IPS-15b (cell line): ENCODE results near the gene NCKAP5.
"Not testable (repeated sequence)": the region's sequence is repeated elsewhere in the genome, so short reads cannot be mapped to it uniquely, and the experiment has no call there.

ENCODE experiments used
- H3K27me3 ChIP-seq: one replicate; pipeline ENCODE4 v1.6.1; 2013; ENCODE audit warnings: low read length; ENCODE audit not compliant: control insufficient read depth, insufficient read depth
- H3K36me3 ChIP-seq: one replicate; pipeline ENCODE4 v1.6.1; 2013; ENCODE audit warnings: low read length; ENCODE audit not compliant: control insufficient read depth, insufficient read depth
- H3K4me1 ChIP-seq: one replicate; pipeline ENCODE4 v1.6.1; 2013; ENCODE audit warnings: mild to moderate bottlenecking, low read length; ENCODE audit not compliant: control insufficient read depth, insufficient read depth
- H3K4me3 ChIP-seq: one replicate; pipeline ENCODE4 v1.5.1; 2013; ENCODE audit warnings: low read depth, low read length
- H3K9ac ChIP-seq: one replicate; pipeline ENCODE4 v1.6.1; 2013; ENCODE audit warnings: low read depth, mild to moderate bottlenecking, low read length
- H3K9me3 ChIP-seq: one replicate; pipeline ENCODE4 v1.6.1; 2013; ENCODE audit warnings: mild to moderate bottlenecking, low read length; ENCODE audit not compliant: control insufficient read depth, insufficient read depth

Gene NCKAP5

DNA sequence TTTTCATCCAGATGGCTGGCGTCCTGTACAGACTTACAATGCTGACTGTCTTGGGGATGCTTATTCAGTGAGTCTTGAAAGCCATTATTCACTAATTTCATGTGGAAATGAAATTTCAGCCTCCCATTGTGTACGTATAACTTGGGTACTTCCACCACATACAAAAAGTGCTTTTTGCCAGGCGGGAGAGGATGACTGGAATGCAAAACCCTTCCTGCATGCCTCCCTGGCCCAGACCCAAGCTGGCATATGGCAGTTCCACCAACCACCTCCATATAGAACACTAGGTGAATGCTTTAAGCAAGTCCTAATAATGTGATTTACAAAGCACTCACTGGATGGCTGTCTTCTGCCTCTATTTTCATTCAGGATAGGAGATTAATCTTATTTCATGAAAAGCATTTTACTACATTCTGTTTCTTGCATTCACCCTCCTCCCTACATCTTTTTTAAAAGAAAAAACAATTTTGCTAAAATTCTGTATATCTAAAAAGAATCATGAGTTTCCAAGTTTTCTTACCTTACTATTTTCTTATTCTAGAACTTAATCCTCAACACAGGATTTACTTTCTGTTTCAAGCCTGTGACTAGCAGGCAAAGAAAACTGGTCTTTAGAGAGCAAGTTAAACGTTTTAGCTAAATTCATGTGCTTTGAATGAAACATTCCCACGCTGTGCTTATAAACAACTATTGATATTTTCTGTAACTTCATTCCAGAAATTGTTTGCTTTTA is 327.6 kb downstream of the NCKAP5 start:
- no peaks in the 10 kb centered on the region for H3K9me3 ChIP-seq
- H3K9ac ChIP-seq = no peak overlapping the region
- H3K4me1 ChIP-seq = no peaks in the 10 kb centered on the region
- no peaks in the 10 kb centered on the region for H3K27me3 ChIP-seq
- H3K4me3 ChIP-seq = no peak overlapping the region
- no peaks in the 10 kb centered on the region for H3K36me3 ChIP-seq

DNA sequence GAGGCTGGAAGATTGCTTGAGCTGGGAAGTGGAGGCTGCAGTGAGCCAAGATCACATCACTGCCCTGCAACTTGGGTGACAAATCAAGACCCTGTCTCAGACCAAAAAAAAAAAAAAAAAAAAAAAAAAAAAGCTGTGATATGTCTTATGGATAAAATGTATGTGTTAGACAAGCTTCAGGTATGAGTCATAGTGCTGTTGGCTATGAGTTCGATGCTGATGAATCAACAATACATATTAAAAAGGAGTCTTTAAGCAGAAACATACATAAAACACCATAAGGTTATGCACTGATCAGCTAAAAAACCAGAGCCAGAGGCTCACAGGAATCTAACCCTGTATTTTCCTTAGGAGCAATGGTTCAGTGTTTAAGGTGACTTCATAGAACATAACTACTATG is 332.3 kb downstream of the NCKAP5 start:
- H3K9me3 ChIP-seq = no peaks in the 10 kb centered on the region
- H3K27me3 ChIP-seq = no peaks in the 10 kb centered on the region
- no peak overlapping the region for H3K9ac ChIP-seq
- H3K36me3 ChIP-seq = no peaks in the 10 kb centered on the region
- no peaks in the 10 kb centered on the region for H3K4me1 ChIP-seq
- no peak overlapping the region for H3K4me3 ChIP-seq

DNA sequence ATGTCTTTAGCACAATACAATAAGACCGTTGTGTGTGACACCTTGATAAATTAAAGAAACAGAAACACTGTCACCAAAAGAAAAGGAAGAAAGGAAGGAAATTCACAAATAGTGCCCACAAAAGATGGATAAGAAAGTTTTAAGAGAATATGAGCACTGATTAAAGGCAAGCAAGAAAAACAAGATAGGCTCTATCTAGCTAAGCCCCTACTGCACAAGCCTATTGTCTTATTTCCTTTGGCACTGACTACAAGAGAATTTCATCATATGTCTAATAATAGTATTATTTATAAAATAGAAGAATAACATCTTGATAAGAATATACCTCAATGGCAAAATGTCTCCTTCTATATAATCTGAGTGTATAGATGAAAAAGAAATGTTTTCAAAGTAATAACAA is 335.7 kb downstream of the NCKAP5 start:
- no peaks in the 10 kb centered on the region for H3K27me3 ChIP-seq
- H3K4me1 ChIP-seq = no peaks in the 10 kb centered on the region
- no peak overlapping the region for H3K4me3 ChIP-seq
- H3K36me3 ChIP-seq = no peaks in the 10 kb centered on the region
- no peaks in the 10 kb centered on the region for H3K9me3 ChIP-seq
- H3K9ac ChIP-seq = no peak overlapping the region

DNA sequence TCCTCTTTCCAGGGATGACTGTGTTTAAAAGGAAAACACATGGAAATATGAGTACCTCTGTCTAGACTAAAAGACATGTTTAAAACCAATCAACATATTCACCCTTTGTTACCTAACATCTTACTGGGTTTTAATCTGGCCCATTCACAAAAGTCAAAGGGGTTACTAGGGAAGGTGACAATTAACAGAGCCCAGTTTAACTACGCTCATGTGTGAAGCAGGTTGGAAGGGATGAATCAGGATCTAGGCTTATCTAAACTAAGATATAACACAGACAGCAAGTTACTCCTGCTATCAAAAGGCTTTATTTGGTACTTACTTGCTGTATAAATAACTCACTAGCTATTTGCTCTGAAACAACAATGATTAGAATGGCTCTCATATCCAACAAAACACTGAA is 337.0 kb downstream of the NCKAP5 start:
- Histone ChIP-seq H3K27me3 (no peaks in the 10 kb centered on the region), H3K4me3 (no peak overlapping the region), H3K9me3 (no peaks in the 10 kb centered on the region), H3K9ac (no peak overlapping the region), H3K36me3 (no peaks in the 10 kb centered on the region), H3K4me1 (no peaks in the 10 kb centered on the region)

DNA sequence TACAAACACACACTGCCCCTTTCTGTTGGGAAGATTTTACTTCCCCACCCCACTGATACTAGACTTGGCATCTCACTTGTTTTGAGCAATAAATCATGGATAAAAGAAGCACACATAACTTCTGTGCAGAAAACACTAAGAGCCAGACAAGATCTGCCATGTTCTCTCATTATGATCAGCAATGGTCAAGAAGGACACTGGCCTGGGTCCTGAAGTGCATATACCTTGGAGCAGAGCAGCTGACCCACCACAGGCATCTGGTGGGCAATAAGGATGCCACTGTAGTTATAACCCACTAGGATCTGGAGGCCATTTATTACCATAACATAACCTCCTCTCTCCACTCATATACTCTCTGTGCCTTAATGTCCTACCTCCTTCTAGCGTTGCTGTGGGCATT is 338.3 kb downstream of the NCKAP5 start:
- H3K36me3 ChIP-seq = no peaks in the 10 kb centered on the region

DNA sequence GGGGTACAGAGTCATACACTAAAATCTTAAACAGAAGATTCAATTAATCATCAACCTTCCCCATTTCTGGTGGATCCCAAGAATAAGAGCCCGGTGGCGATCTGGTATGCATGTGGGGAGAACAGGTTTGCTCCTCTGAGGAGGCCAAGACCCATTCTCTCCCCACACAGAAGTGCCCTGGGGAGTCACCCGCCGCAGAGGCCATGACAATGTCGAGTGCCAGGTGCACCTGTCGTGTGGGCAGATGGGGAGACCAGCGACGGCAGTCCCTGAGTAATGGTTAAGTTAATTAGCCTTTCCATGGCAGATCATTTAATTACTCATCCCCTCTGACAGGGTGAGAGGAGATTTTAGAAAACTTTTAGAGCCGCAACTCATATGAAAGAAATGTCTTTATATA is 345.0 kb downstream of the NCKAP5 start:
- Histone ChIP-seq H3K4me3 (no peak overlapping the region), H3K9ac (no peak overlapping the region), H3K4me1 (no peaks in the 10 kb centered on the region), H3K27me3 (no peaks in the 10 kb centered on the region), H3K9me3 (no peaks in the 10 kb centered on the region), H3K36me3 (no peaks in the 10 kb centered on the region)

More for the DNA sequence above, 338.3 kb downstream of the NCKAP5 start:
- H3K4me3 ChIP-seq = no peak overlapping the region
- H3K4me1 ChIP-seq = no peaks in the 10 kb centered on the region
- H3K9me3 ChIP-seq = no peaks in the 10 kb centered on the region
- H3K27me3 ChIP-seq = no peaks in the 10 kb centered on the region
- H3K9ac ChIP-seq = no peak overlapping the region

DNA sequence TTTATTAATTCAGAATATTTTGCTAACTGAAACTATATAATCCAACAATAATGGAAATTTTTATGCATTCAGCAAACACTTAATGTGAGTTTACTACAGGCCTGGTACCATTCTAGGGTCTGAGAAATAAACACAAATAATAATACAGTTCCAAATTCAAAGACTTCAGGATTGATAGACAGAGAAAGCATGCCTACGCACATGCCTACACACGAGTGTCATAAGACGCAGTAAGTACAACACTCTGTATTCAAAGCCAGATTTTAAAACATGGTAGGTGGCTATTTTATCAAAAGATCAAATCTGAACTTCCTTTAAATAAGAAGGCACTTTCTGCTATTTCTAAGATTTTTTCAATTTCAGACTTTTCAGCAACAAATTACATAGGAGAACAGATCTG is 346.9 kb downstream of the NCKAP5 start:
- H3K4me3 ChIP-seq = no peak overlapping the region
- no peaks in the 10 kb centered on the region for H3K36me3 ChIP-seq
- no peak overlapping the region for H3K9ac ChIP-seq
- no peaks in the 10 kb centered on the region for H3K4me1 ChIP-seq
- no peaks in the 10 kb centered on the region for H3K27me3 ChIP-seq
- no peaks in the 10 kb centered on the region for H3K9me3 ChIP-seq

DNA sequence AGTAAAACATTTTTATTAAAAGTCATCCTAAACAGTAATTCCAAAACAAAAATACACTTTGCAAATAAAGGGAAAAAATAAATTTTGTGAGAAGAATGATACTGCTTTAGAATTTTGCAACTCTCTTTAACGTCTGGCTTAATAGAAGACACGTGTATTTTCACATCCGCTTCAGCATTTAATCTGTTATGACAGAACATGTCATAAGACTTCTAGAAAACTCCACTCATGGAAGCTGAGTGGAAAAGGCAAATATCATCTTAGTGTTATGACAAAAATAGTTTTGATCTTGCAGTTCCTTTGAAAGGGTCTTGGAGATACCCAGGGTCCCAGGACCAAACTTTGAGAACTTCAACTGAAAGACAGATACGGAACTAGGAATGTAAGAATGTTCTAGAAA is 350.1 kb downstream of the NCKAP5 start:
- no peak overlapping the region for H3K9ac ChIP-seq
- H3K36me3 ChIP-seq = no peaks in the 10 kb centered on the region
- no peaks in the 10 kb centered on the region for H3K4me1 ChIP-seq
- H3K27me3 ChIP-seq = no peaks in the 10 kb centered on the region
- no peaks in the 10 kb centered on the region for H3K9me3 ChIP-seq
- H3K4me3 ChIP-seq = no peak overlapping the region

DNA sequence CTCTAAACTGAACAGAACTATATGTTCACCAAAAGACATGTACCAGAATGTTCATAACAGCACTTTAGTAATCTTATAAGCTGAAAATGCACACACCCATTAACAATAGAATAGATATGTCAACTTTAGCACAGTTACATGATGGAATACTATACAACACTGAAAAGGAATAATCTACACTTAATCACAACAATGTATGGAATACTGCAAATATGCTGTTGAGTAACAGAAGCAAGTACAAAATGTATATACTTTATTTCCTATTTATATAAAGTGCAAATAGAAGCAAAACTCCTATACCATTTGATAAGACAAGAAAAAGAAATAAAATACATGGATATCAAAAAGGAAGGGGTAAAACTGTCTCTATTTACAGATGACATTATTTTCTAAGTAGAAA is 352.8 kb downstream of the NCKAP5 start:
- Histone ChIP-seq H3K9me3 (no peaks in the 10 kb centered on the region), H3K36me3 (no peaks in the 10 kb centered on the region)

DNA sequence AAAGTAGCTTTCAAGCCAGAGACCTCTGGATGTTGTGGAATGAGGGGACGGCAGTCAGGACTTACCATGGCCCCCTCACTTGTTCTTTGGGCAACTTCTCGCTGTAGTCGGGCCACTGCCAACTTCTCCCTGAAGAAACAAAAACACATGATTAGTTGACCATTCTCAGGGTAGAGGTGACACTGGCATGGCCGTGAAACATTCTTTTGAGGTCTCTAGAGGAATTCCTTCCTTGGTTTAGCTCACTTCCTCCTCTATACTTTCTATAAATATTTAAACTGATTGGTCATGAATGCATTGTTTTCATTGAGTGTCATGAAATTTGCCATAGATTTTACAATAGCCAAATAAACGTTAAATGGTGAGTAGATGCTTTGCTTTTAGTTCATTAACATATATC is 354.6 kb downstream of the NCKAP5 start:
- Histone ChIP-seq H3K36me3 (no peaks in the 10 kb centered on the region), H3K4me1 (no peaks in the 10 kb centered on the region), H3K9ac (no peak overlapping the region), H3K9me3 (no peaks in the 10 kb centered on the region), H3K27me3 (no peaks in the 10 kb centered on the region), H3K4me3 (no peak overlapping the region)

More for the DNA sequence above, 352.8 kb downstream of the NCKAP5 start:
- Histone ChIP-seq H3K27me3 (no peaks in the 10 kb centered on the region), H3K4me1 (no peaks in the 10 kb centered on the region), H3K9ac (no peak overlapping the region), H3K4me3 (no peak overlapping the region)

DNA sequence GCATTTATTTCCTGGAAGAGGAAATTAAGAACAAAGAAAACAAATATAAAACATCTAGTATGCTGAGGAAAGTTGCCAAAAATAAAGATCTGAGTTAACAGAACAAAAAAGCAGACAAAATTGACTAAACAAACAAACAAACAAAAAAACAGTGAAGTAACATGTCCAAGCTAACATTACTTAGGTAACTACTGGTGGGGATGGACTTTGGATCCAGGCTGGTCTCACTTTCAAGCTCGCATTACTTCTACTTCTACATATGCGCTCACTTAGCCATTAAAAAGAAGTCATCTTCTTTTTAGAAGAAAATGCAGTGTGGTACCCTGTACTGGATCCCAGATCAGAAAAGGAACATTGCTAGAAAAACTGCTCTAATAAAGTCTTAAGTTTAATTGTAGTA is 358.9 kb downstream of the NCKAP5 start:
- Histone ChIP-seq H3K9ac (no peak overlapping the region), H3K36me3 (no peaks in the 10 kb centered on the region)

DNA sequence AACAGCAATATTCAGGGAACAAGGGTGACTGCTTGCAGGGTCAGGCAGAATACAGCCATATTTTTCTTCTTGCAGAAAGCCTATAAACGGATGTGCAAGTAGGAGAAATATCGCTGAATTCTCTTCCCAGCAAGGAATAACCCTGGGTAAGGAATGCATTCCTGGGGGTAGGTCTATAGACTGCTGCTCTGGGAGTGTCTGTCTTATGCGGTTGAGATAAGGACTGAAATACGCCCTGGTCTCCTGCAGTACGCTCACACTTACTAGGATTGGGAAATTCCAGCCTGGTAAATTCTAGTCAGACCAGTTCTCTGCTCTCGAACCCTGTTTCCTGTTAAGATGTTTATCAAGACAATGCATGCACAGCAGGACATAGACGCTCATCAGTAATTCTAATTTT is 361.6 kb downstream of the NCKAP5 start:
- H3K4me3 ChIP-seq, H3K9me3 ChIP-seq, H3K4me1 ChIP-seq, H3K9ac ChIP-seq, H3K36me3 ChIP-seq, H3K27me3 ChIP-seq: not testable (repeated sequence)

More for the DNA sequence above, 358.9 kb downstream of the NCKAP5 start:
- Histone ChIP-seq H3K9me3 (no peaks in the 10 kb centered on the region), H3K27me3 (no peaks in the 10 kb centered on the region), H3K4me1 (no peaks in the 10 kb centered on the region), H3K4me3 (no peak overlapping the region)
